Left ventricle myocardium inferior (tissue), 1 donor: ENCODE results near the gene DUOX1. TPM values are rescaled to one million over a fixed set of nuclear protein-coding genes. Genes with fewer than 3 reads are reported as not detected.
A peak's percentile ranks its signal among the peaks of the same experiment; 100 is the strongest.

ENCODE experiments used
- DNase-seq: peaks from one replicate; pipeline ENCODE4 v3.0.0-alpha.2; 2020
- H3K27ac ChIP-seq: fragments of 200-600 bp; replicated peaks from 2 replicates; pipeline ENCODE4 v1.8.0; 2021
- H3K27me3 ChIP-seq: fragments of 200-600 bp; 2 replicates; pipeline ENCODE4 v1.8.0; 2021; ENCODE audit warnings: low read depth
- H3K36me3 ChIP-seq: fragments of 200-600 bp; 2 replicates; pipeline ENCODE4 v1.8.0; 2021
- H3K4me1 ChIP-seq: fragments of 200-600 bp; 2 replicates; pipeline ENCODE4 v1.8.0; 2021
- H3K4me3 ChIP-seq: fragments of 200-600 bp; 2 replicates; pipeline ENCODE4 v1.8.0; 2021; ENCODE audit warnings: mild to moderate bottlenecking, moderate library complexity
- H3K9me3 ChIP-seq: fragments of 200-600 bp; replicated peaks from 2 replicates; pipeline ENCODE4 v1.8.0; 2021
- intact Hi-C: fragments of 100-400 bp; cut with micrococcal nuclease; formaldehyde crosslinking; loops from one replicate; pipeline ENCODE4 v1.11.0; 2022
- total RNA-seq: library from RNA; stranded (reverse); fragmentation: NEBNext Ultra II Directional; extraction: Animal tissue kit (Norgen Biotek cat#: 25700); gene quantifications from one replicate; pipeline ENCODE4 v1.2.1, GENCODE V29; 2021
- TF ChIP-seq, protein P1 (sequence below): fragments of 200-600 bp; IDR thresholded peaks from 2 replicates; pipeline ENCODE4 v1.8.0; 2021; ENCODE audit warnings: antibody characterized with exemption, mild to moderate bottlenecking, borderline replicate concordance
- donor health status: DM: no; HTN: yes; CAD: no; lungs with severe emphysema.

Gene DUOX1
- total RNA-seq, 1 donor from 2014 or later, result 0.80 TPM

DNA sequence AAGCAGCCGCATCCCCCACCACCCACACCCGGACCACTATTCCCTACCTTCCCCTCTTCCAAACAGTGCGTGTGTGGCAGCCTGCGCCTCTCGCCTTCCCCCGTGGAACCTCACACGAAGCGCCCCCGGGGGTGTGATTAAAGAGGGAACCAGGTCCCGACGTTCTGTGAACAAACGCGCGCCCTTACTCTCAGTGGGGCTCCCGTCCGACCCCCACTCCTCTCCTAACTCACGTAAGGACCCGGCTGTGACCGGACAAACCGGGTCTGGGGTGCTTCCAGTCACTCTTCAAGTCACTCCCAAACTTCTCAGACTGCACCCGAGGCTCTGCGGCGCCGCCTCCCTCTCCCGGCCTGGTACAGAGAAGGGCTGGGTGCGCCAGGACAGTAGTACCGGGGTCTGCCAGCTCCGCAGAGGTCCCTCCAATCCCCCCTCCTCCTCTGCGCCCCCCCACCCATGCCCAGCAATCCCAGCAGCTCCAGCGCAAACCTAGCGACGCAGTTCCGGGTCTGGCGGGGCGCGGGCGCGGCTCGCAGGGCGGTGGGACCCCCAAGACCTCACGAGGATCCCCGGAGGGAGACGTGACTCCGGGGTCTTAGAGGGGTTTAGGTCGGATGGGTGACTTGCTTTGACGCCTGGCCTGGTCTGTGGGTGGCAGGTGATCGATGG, 689 bp upstream of the DUOX1 start:
- Histone ChIP-seq H3K27me3 (peaks cover 80% of the 10 kb centered on the region), H3K9me3 (no peaks in the 10 kb centered on the region), H3K4me1 (peaks cover 17% of the 10 kb centered on the region), H3K4me3 (peak overlapping the region; percentile 63), H3K27ac (no peak overlapping the region), H3K36me3 (no peaks in the 10 kb centered on the region)
- no peak for DNase-seq
- TF ChIP-seq, protein P1, sequence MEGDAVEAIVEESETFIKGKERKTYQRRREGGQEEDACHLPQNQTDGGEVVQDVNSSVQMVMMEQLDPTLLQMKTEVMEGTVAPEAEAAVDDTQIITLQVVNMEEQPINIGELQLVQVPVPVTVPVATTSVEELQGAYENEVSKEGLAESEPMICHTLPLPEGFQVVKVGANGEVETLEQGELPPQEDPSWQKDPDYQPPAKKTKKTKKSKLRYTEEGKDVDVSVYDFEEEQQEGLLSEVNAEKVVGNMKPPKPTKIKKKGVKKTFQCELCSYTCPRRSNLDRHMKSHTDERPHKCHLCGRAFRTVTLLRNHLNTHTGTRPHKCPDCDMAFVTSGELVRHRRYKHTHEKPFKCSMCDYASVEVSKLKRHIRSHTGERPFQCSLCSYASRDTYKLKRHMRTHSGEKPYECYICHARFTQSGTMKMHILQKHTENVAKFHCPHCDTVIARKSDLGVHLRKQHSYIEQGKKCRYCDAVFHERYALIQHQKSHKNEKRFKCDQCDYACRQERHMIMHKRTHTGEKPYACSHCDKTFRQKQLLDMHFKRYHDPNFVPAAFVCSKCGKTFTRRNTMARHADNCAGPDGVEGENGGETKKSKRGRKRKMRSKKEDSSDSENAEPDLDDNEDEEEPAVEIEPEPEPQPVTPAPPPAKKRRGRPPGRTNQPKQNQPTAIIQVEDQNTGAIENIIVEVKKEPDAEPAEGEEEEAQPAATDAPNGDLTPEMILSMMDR, result no peak
- intact Hi-C loops, result no loop called here

DNA sequence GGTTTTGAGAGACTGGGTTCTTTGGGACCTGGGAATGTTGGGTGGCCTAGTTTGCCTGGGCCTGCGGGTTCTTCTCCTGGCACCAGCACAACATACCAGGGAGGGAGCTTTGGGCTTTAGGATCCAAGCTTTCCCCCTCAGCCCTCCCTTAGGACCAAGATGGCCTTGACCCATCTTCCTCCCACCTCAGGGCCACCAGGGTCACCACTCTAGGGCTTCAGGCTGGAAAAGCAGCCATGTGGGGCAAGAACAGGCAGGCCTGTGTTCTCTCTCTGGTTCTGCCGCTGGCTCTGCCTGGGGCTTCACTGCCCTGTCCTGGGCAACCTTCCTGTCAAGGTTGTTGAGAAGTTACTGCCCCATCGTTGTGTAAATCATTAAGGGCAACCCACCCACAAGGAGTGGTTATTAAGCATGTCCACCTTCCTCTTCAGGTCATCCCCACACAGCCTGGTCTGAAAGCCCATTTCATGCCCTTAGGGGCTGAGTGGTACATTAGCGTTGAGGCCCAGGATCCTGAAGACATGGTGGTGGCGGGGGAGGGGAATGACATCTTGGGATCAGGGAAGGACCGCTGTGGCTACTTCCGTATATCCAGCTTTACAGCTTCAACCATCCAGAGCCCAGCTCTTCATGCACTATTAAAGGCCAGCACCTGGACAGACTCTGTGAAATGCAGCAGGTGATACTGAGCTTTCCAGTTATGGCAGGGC, 652 bp downstream of the DUOX1 start:
- no peaks in the 10 kb centered on the region for H3K36me3 ChIP-seq
- peaks cover 81% of the 10 kb centered on the region for H3K27me3 ChIP-seq
- peak overlapping the region; percentile 63 for H3K4me3 ChIP-seq
- H3K9me3 ChIP-seq, result no peaks in the 10 kb centered on the region
- TF ChIP-seq, protein P1, result no peak
- no peak for DNase-seq
- H3K27ac ChIP-seq, result no peak overlapping the region
- intact Hi-C loops, result no loop called here
- peaks cover 24% of the 10 kb centered on the region for H3K4me1 ChIP-seq

DNA sequence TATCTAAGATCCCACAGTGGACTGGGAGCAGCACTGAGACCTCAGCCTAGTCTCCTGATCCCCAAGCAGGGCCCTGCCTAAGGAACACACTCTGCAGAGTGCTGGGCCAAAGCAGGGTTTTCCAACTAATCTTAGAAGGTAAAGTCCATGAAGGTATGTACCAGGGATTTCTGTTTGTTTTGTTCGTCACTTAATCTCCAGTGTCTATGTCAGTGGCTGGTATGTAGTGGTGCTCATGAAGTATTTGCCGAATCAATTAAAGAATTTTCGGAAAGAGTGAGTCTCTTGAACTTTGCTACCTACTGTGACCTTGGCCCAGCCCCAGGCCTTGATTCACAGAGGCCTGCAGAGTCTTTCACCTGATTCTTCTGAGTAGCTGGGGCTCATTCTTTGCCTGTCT, 1.7 kb downstream of the DUOX1 start:
- intact Hi-C loops, result no loop called here
- peaks cover 84% of the 10 kb centered on the region for H3K27me3 ChIP-seq
- DNase-seq, result no peak

GRCh38 chr15:45132844-45133560, 3.2 kb downstream of the DUOX1 start:
- Histone ChIP-seq H3K27me3 (peaks cover 83% of the 10 kb centered on the region), H3K4me3 (no peak overlapping the region)
- TF ChIP-seq, protein P1, result no peak

More for the DNA sequence above, 1.7 kb downstream of the DUOX1 start:
- no peaks in the 10 kb centered on the region for H3K9me3 ChIP-seq
- TF ChIP-seq, protein P1, result no peak
- H3K36me3 ChIP-seq, result no peaks in the 10 kb centered on the region
- peaks cover 24% of the 10 kb centered on the region for H3K4me1 ChIP-seq
- no peak overlapping the region for H3K4me3 ChIP-seq
- no peak overlapping the region for H3K27ac ChIP-seq

GRCh38 chr15:45133561-45133920, 3.7 kb downstream of the DUOX1 start:
- Histone ChIP-seq H3K4me1 (peaks cover 23% of the 10 kb centered on the region), H3K27me3 (peaks cover 77% of the 10 kb centered on the region)
- no peak for DNase-seq

More at GRCh38 chr15:45132844-45133560, 3.2 kb downstream of the DUOX1 start:
- Histone ChIP-seq H3K4me1 (peaks cover 24% of the 10 kb centered on the region), H3K36me3 (no peaks in the 10 kb centered on the region), H3K9me3 (no peaks in the 10 kb centered on the region), H3K27ac (no peak overlapping the region)
- intact Hi-C loops, result no loop called here
- no peak for DNase-seq

More at GRCh38 chr15:45133561-45133920, 3.7 kb downstream of the DUOX1 start:
- Histone ChIP-seq H3K36me3 (no peaks in the 10 kb centered on the region), H3K27ac (no peak overlapping the region), H3K9me3 (no peaks in the 10 kb centered on the region), H3K4me3 (no peak overlapping the region)
- TF ChIP-seq, protein P1, result no peak
- intact Hi-C loops, result no loop called here
